ENCODE measurements around the gene LBP.

LBP gene

GRCh38 chr20:38372806-38373205, 26.5 kb downstream of the LBP start:
- no peak for TF ChIP-seq GLIS3 (CRISPR knock-in tag; IDR thresholded peaks at IDR 0.05)
- no peak for TF ChIP-seq PPARA (CRISPR knock-in tag; IDR thresholded peaks at IDR 0.05; ENCODE audit: borderline replicate concordance)
- no peak for TF ChIP-seq BACH2 (CRISPR knock-in tag; IDR thresholded peaks at IDR 0.05; ENCODE audit: borderline replicate concordance)
- TF ChIP-seq TSHZ2 (CRISPR knock-in tag; IDR thresholded peaks at IDR 0.05) = no peak
- no peak for TF ChIP-seq OSR1 (CRISPR knock-in tag; IDR thresholded peaks at IDR 0.05)
- no peak for TF ChIP-seq ESRRG (CRISPR knock-in tag; IDR thresholded peaks at IDR 0.05)
- no peak for TF ChIP-seq ZFP3 (CRISPR knock-in tag; IDR thresholded peaks at IDR 0.05)
- no peak for TF ChIP-seq CSRNP3 (CRISPR knock-in tag; IDR thresholded peaks at IDR 0.05)
- TF ChIP-seq POU6F1 (CRISPR knock-in tag; IDR thresholded peaks at IDR 0.05; ENCODE audit: borderline replicate concordance, low read depth) = no peak
- no peak for TF ChIP-seq ZNF8 (CRISPR knock-in tag; IDR thresholded peaks at IDR 0.05)
- TF ChIP-seq ZFP30 (CRISPR knock-in tag; IDR thresholded peaks at IDR 0.05) = no peak
- no peak for TF ChIP-seq PATZ1 (CRISPR knock-in tag; IDR thresholded peaks at IDR 0.05; ENCODE audit: borderline replicate concordance)
- no peak for TF ChIP-seq TOX (CRISPR knock-in tag; IDR thresholded peaks at IDR 0.05; ENCODE audit: borderline replicate concordance)
- TF ChIP-seq ZC3H10 (CRISPR knock-in tag; IDR thresholded peaks at IDR 0.05) = no peak
- no peak for ATAC-seq

- no peak for TF ChIP-seq ESRRG (CRISPR knock-in tag; IDR thresholded peaks at IDR 0.05)
- no peak for TF ChIP-seq TOX (CRISPR knock-in tag; IDR thresholded peaks at IDR 0.05; ENCODE audit: borderline replicate concordance)
- TF ChIP-seq ISL1 (CRISPR knock-in tag; IDR thresholded peaks at IDR 0.05) = no peak
- TF ChIP-seq SNAI2 (CRISPR knock-in tag; IDR thresholded peaks at IDR 0.05) = no peak
- TF ChIP-seq ZNF70 (CRISPR knock-in tag; IDR thresholded peaks at IDR 0.05) = no peak
- no peak for TF ChIP-seq ZFP3 (CRISPR knock-in tag; IDR thresholded peaks at IDR 0.05)
- no peak for TF ChIP-seq ZNF565 (CRISPR knock-in tag; conservative IDR thresholded peaks at IDR 0.05; ENCODE audit: low read depth)
- no peak for TF ChIP-seq ZNF8 (CRISPR knock-in tag; IDR thresholded peaks at IDR 0.05)
- TF ChIP-seq ZFP30 (CRISPR knock-in tag; IDR thresholded peaks at IDR 0.05) = no peak
- TF ChIP-seq ZC3H10 (CRISPR knock-in tag; IDR thresholded peaks at IDR 0.05) = no peak
- no peak for TF ChIP-seq OSR1 (CRISPR knock-in tag; IDR thresholded peaks at IDR 0.05)
- no peak for TF ChIP-seq PPARA (CRISPR knock-in tag; IDR thresholded peaks at IDR 0.05; ENCODE audit: borderline replicate concordance)
- TF ChIP-seq BACH2 (CRISPR knock-in tag; IDR thresholded peaks at IDR 0.05; ENCODE audit: borderline replicate concordance) = no peak
- TF ChIP-seq ARNTL (CRISPR knock-in tag; IDR thresholded peaks at IDR 0.05; ENCODE audit: borderline replicate concordance, low read depth) = no peak
- no peak for TF ChIP-seq TSHZ2 (CRISPR knock-in tag; IDR thresholded peaks at IDR 0.05)
- no peak for TF ChIP-seq CSRNP3 (CRISPR knock-in tag; IDR thresholded peaks at IDR 0.05)
- TF ChIP-seq GLIS3 (CRISPR knock-in tag; IDR thresholded peaks at IDR 0.05) = no peak
- TF ChIP-seq PATZ1 (CRISPR knock-in tag; IDR thresholded peaks at IDR 0.05; ENCODE audit: borderline replicate concordance) = no peak
- no peak for TF ChIP-seq CSDC2 (CRISPR knock-in tag; IDR thresholded peaks at IDR 0.05)
- TF ChIP-seq TCF4 (CRISPR knock-in tag; IDR thresholded peaks at IDR 0.05; ENCODE audit: borderline replicate concordance) = no peak
These were observed 27.1 kb downstream of the LBP start for GRCh38 chr20:38373231-38373867.

More at GRCh38 chr20:38373231-38373867, 27.1 kb downstream of the LBP start:
- no peak for ATAC-seq
